Testis (tissue), 2 donors: ENCODE results near the gene SCARF1.

Experiments
- POLR2A ChIP-seq: fragments of 450-650 bp; IDR thresholded peaks from one replicate; pipeline ENCODE4 v1.6.1; 2017; ENCODE audit warnings: antibody characterized with exemption, mild to moderate bottlenecking, moderate library complexity
- TF ChIP-seq, protein P1 (sequence below), 3 experiments: fragments of 450-650 bp in 2 of 3; fragments of 200-600 bp in 1 of 3; sonication (generic) in 1 of 3; IDR thresholded peaks; one replicate each; pipeline ENCODE4 v1.5.1; 2016 to 2019; ENCODE audit warnings: antibody characterized with exemption in 3 of 3, mild to moderate bottlenecking in 2 of 3, moderate library complexity in 1 of 3

- TF ChIP-seq, protein P1, sequence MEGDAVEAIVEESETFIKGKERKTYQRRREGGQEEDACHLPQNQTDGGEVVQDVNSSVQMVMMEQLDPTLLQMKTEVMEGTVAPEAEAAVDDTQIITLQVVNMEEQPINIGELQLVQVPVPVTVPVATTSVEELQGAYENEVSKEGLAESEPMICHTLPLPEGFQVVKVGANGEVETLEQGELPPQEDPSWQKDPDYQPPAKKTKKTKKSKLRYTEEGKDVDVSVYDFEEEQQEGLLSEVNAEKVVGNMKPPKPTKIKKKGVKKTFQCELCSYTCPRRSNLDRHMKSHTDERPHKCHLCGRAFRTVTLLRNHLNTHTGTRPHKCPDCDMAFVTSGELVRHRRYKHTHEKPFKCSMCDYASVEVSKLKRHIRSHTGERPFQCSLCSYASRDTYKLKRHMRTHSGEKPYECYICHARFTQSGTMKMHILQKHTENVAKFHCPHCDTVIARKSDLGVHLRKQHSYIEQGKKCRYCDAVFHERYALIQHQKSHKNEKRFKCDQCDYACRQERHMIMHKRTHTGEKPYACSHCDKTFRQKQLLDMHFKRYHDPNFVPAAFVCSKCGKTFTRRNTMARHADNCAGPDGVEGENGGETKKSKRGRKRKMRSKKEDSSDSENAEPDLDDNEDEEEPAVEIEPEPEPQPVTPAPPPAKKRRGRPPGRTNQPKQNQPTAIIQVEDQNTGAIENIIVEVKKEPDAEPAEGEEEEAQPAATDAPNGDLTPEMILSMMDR (IDR thresholded peaks at IDR 0.05), result no peak
- TF ChIP-seq POLR2A, result no peak
Observed at GRCh38 chr17:1604831-1605528, 40.6 kb downstream of the SCARF1 start.
